Nephron progenitor cell (in vitro differentiated cells): ENCODE results near the gene TRAPPC14.

ENCODE experiments used
- DNase-seq: peaks from one replicate; pipeline ENCODE4 v3.0.0; 2021
- H3K27ac Mint-ChIP-seq: 2 replicates; pipeline ENCODE4 v1.8.0; 2021; ENCODE audit warnings: mild to moderate bottlenecking, moderate library complexity, mixed read lengths
- H3K27me3 Mint-ChIP-seq: 2 replicates; pipeline ENCODE4 v1.8.0; 2021; ENCODE audit warnings: mild to moderate bottlenecking, low read depth, mixed read lengths; ENCODE audit not compliant: poor library complexity
- H3K36me3 Mint-ChIP-seq: 2 replicates; pipeline ENCODE4 v1.8.0; 2021; ENCODE audit warnings: low read depth, mixed read lengths
- H3K4me1 Mint-ChIP-seq: 2 replicates; pipeline ENCODE4 v1.8.0; 2021; ENCODE audit warnings: mixed read lengths
- H3K4me3 Mint-ChIP-seq: 2 replicates; pipeline ENCODE4 v1.8.0; 2021; ENCODE audit warnings: mild to moderate bottlenecking, moderate library complexity, mixed read lengths
- H3K9me3 Mint-ChIP-seq: 2 replicates; pipeline ENCODE4 v1.8.0; 2021; ENCODE audit warnings: mild to moderate bottlenecking, moderate library complexity, mixed read lengths
- TF ChIP-seq, protein P1 (sequence below): fragments of 200-600 bp; sonication (generic); IDR thresholded peaks from 2 replicates; pipeline ENCODE4 v1.5.0; 2021; ENCODE audit warnings: antibody characterized with exemption

The TRAPPC14 gene

GRCh38 chr7:100159099-100159623, 638 bp upstream of the TRAPPC14 start:
- H3K4me1 Mint-ChIP-seq = peaks cover 35% of the 10 kb centered on the region
- peak overlapping the region; percentile 80 for H3K4me3 Mint-ChIP-seq
- TF ChIP-seq, protein P1, sequence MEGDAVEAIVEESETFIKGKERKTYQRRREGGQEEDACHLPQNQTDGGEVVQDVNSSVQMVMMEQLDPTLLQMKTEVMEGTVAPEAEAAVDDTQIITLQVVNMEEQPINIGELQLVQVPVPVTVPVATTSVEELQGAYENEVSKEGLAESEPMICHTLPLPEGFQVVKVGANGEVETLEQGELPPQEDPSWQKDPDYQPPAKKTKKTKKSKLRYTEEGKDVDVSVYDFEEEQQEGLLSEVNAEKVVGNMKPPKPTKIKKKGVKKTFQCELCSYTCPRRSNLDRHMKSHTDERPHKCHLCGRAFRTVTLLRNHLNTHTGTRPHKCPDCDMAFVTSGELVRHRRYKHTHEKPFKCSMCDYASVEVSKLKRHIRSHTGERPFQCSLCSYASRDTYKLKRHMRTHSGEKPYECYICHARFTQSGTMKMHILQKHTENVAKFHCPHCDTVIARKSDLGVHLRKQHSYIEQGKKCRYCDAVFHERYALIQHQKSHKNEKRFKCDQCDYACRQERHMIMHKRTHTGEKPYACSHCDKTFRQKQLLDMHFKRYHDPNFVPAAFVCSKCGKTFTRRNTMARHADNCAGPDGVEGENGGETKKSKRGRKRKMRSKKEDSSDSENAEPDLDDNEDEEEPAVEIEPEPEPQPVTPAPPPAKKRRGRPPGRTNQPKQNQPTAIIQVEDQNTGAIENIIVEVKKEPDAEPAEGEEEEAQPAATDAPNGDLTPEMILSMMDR = no peak
- peaks cover 12% of the 10 kb centered on the region for H3K36me3 Mint-ChIP-seq
- no peak overlapping the region for H3K27ac Mint-ChIP-seq
- H3K27me3 Mint-ChIP-seq = peaks cover 14% of the 10 kb centered on the region
- DNase-seq = no peak
- H3K9me3 Mint-ChIP-seq = no peaks in the 10 kb centered on the region

- Mint-ChIP-seq H3K36me3 (peaks cover 17% of the 10 kb centered on the region), H3K9me3 (no peaks in the 10 kb centered on the region), H3K4me3 (peak overlapping the region; percentile 86), H3K27me3 (peaks cover 7% of the 10 kb centered on the region), H3K4me1 (peaks cover 48% of the 10 kb centered on the region), H3K27ac (peak overlapping the region; percentile 96)
- no peak for DNase-seq
- TF ChIP-seq, protein P1 = no peak
These were observed 942 bp downstream of the TRAPPC14 start for GRCh38 chr7:100157334-100158228.

DNA sequence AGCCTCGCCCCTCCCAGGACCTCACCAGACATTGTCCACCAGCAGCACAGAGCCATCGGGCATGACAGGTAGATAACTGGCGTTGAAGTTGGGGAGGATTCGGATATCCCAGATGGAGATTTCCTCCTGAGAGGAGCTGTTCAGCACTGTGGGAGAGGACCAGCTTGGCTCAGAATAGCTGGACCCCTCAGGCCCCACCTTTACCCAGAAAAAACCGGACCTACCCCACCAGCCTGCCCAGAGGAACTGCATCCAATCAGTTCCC, 1.5 kb downstream of the TRAPPC14 start:
- H3K27me3 Mint-ChIP-seq = peaks cover 7% of the 10 kb centered on the region
- H3K9me3 Mint-ChIP-seq = no peaks in the 10 kb centered on the region
- H3K4me1 Mint-ChIP-seq = peaks cover 52% of the 10 kb centered on the region
- H3K27ac Mint-ChIP-seq = peak overlapping the region; percentile 36
- TF ChIP-seq, protein P1 = no peak
- no peak for DNase-seq
- peaks cover 20% of the 10 kb centered on the region for H3K36me3 Mint-ChIP-seq
- H3K4me3 Mint-ChIP-seq = peak overlapping the region; percentile 86

GRCh38 chr7:100156331-100157068, 2.0 kb downstream of the TRAPPC14 start:
- H3K27ac Mint-ChIP-seq = peak overlapping the region; percentile 69

GRCh38 chr7:100155553-100156317, 2.8 kb downstream of the TRAPPC14 start:
- no peak for DNase-seq
- TF ChIP-seq, protein P1 = no peak
- Mint-ChIP-seq H3K36me3 (peaks cover 21% of the 10 kb centered on the region), H3K27ac (peak overlapping the region; percentile 69), H3K4me3 (no peak overlapping the region), H3K4me1 (peaks cover 51% of the 10 kb centered on the region), H3K27me3 (peaks cover 2% of the 10 kb centered on the region), H3K9me3 (no peaks in the 10 kb centered on the region)

More at GRCh38 chr7:100156331-100157068, 2.0 kb downstream of the TRAPPC14 start:
- Mint-ChIP-seq H3K27me3 (peaks cover 5% of the 10 kb centered on the region), H3K36me3 (peaks cover 20% of the 10 kb centered on the region), H3K9me3 (no peaks in the 10 kb centered on the region), H3K4me1 (peaks cover 52% of the 10 kb centered on the region), H3K4me3 (peak overlapping the region; percentile 86)
- TF ChIP-seq, protein P1 = no peak
- no peak for DNase-seq
